MCF 10A (cell line): ENCODE data around the gene IGFBP3. TPM values are rescaled to one million over a fixed set of nuclear protein-coding genes. Genes with fewer than 3 reads are reported as not detected.
"Not testable (repeated sequence)": the region's sequence is repeated elsewhere in the genome, so short reads cannot be mapped to it uniquely, and the experiment has no call there.

Source experiments
- BruUV-seq: library from RNA; stranded (reverse); fragments of 400-500 nt; replicated peaks from 2 replicates; lab custom pipeline; 2021; lab: Mats Ljungman, UMichigan
- CTCF ChIA-PET: fragments of 300-600 bp; sonication (Branson Sonifier 250); formaldehyde crosslinking; extraction: SDS; loops from one replicate; lab custom pipeline; 2021; ENCODE audit warnings: antibody characterized with exemption, inconsistent platforms; lab: Yijun Ruan, JAX
- POLR2A ChIA-PET: fragments of 300-600, 350-650 bp; sonication (Branson Sonifier 250); formaldehyde crosslinking; extraction: SDS; loops from one replicate; lab custom pipeline; 2020; ENCODE audit warnings: antibody characterized with exemption, inconsistent platforms; lab: Yijun Ruan, JAX
- DNase-seq: peaks from one replicate; pipeline ENCODE4 v3.0.0-alpha.2; 2018; ENCODE audit not compliant: unreplicated experiment
- H3K27ac Mint-ChIP-seq: one replicate; pipeline ENCODE4 v1.8.0; 2022; ENCODE audit warnings: mild to moderate bottlenecking, low read depth, mixed read lengths; ENCODE audit not compliant: unreplicated experiment
- H3K27me3 Mint-ChIP-seq: one replicate; pipeline ENCODE4 v1.8.0; 2022; ENCODE audit warnings: mixed read lengths; ENCODE audit not compliant: insufficient read depth, unreplicated experiment
- H3K36me3 Mint-ChIP-seq: one replicate; pipeline ENCODE4 v1.8.0; 2022; ENCODE audit warnings: mild to moderate bottlenecking, moderate library complexity, mixed read lengths; ENCODE audit not compliant: insufficient read depth, unreplicated experiment
- H3K4me1 Mint-ChIP-seq: one replicate; pipeline ENCODE4 v1.8.0; 2022; ENCODE audit warnings: mixed read lengths; ENCODE audit not compliant: insufficient read depth, unreplicated experiment
- H3K4me3 Mint-ChIP-seq: one replicate; pipeline ENCODE4 v1.8.0; 2022; ENCODE audit warnings: mild to moderate bottlenecking, moderate library complexity, mixed read lengths; ENCODE audit not compliant: unreplicated experiment
- H3K9me3 Mint-ChIP-seq: one replicate; pipeline ENCODE4 v1.8.0; 2022; ENCODE audit warnings: mixed read lengths; ENCODE audit not compliant: unreplicated experiment
- intact Hi-C: fragments of 100-400 bp; cut with micrococcal nuclease; formaldehyde crosslinking; loops from 2 replicates; pipeline ENCODE4 v1.14.1; 2022
- total RNA-seq: library from RNA; stranded (reverse); gene quantifications from 2 replicates; pipeline ENCODE4 v1.2.3, GENCODE V29; 2022
- TF ChIP-seq, protein P1 (sequence below): fragments of 200-600 bp; IDR thresholded peaks from one replicate; pipeline ENCODE4 v1.8.0; 2022; ENCODE audit warnings: antibody characterized with exemption, mild to moderate bottlenecking; ENCODE audit not compliant: unreplicated experiment

The IGFBP3 gene
- total RNA-seq, 1 experiment from 2014 or later: 42.9 TPM

DNA sequence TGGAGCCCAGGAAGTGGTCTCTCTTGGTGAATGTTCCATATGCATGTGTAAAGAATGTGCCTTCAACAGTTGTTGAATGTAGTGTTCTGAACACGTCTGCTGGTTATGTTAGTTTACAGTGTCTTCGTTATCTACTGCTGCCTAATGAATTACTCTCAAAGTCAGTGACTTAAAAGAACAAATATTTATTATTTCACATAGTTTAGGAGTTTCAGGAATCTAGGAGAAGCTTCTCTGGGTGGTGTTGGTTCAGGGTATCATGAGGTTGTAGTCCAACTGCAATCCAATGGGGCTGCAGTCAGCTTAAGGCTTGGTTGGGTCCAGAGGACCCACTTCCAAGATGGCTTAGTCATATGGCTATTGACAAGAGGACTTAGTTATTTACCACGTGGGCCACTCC is 36.6 kb upstream of the IGFBP3 start:
- TF ChIP-seq, protein P1, sequence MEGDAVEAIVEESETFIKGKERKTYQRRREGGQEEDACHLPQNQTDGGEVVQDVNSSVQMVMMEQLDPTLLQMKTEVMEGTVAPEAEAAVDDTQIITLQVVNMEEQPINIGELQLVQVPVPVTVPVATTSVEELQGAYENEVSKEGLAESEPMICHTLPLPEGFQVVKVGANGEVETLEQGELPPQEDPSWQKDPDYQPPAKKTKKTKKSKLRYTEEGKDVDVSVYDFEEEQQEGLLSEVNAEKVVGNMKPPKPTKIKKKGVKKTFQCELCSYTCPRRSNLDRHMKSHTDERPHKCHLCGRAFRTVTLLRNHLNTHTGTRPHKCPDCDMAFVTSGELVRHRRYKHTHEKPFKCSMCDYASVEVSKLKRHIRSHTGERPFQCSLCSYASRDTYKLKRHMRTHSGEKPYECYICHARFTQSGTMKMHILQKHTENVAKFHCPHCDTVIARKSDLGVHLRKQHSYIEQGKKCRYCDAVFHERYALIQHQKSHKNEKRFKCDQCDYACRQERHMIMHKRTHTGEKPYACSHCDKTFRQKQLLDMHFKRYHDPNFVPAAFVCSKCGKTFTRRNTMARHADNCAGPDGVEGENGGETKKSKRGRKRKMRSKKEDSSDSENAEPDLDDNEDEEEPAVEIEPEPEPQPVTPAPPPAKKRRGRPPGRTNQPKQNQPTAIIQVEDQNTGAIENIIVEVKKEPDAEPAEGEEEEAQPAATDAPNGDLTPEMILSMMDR: no peak
- ChIA-PET POLR2A (no interaction called here), CTCF (no interaction called here)
- Mint-ChIP-seq H3K4me3 (no peak overlapping the region), H3K36me3 (no peaks in the 10 kb centered on the region), H3K27ac (no peak overlapping the region), H3K4me1 (no peaks in the 10 kb centered on the region), H3K27me3 (no peaks in the 10 kb centered on the region), H3K9me3 (no peaks in the 10 kb centered on the region)
- no peak for DNase-seq
- BruUV-seq: no TSS peak
- intact Hi-C loops: no loop called here

DNA sequence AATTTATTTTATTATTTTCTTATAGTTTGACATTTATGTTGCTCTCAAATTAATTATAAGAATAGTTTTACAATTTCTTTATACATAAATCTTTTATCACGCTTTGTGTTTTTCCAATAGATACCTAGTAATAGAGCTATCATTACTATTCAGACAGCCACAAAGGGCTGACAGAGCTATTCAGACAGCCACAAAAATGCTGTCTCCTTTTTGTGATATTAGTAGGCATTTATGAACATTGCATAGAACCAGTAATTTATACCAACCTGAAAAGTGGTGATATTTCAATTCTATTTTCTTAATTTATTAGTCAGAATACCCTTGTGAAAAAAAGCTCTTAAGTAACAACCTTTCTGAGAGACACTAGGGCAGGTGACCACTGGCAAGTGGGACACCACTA is 34.2 kb upstream of the IGFBP3 start:
- Mint-ChIP-seq H3K27me3 (no peaks in the 10 kb centered on the region), H3K4me1 (no peaks in the 10 kb centered on the region), H3K27ac (no peak overlapping the region), H3K9me3 (peaks cover 2% of the 10 kb centered on the region), H3K36me3 (no peaks in the 10 kb centered on the region), H3K4me3 (no peak overlapping the region)
- CTCF ChIA-PET: interaction anchor here (0.7 to 1.1 kb wide), 2 partner anchors 963 to 1006 kb away, joined by 3 read pairs; no protein-coding TSS in a partner anchor
- TF ChIP-seq, protein P1: no peak
- DNase-seq: no peak
- POLR2A ChIA-PET: interaction anchor here (0.7 kb wide), 1 partner anchor 1245 kb away, joined by 3 read pairs; no protein-coding TSS in a partner anchor
- BruUV-seq: no TSS peak
- intact Hi-C loops: no loop called here

DNA sequence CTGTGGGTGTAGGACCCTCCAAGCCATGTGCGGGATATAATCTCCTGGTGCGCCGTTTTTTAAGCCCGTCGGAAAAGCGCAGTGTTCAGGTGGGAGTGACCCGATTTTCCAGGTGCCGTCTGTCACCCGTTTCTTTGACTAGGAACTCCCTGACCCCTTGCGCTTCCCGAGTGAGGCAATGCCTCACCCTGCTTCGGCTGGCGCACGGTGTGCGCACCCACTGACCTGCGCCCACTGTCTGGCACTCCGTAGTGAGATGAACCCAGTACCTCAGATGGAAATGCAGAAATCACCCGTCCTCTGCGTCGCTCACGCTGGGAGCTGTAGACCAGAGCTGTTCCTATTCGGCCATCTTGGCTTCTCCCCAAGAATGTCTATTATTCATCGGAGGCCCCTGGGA is 32.0 kb upstream of the IGFBP3 start:
- CTCF ChIA-PET: interaction anchor here (0.6 kb wide), 1 partner anchor 708 kb away, joined by 3 read pairs; no protein-coding TSS in a partner anchor
- H3K27ac Mint-ChIP-seq, H3K9me3 Mint-ChIP-seq, BruUV-seq, POLR2A ChIA-PET, intact Hi-C loops, H3K36me3 Mint-ChIP-seq, H3K4me3 Mint-ChIP-seq, H3K4me1 Mint-ChIP-seq, H3K27me3 Mint-ChIP-seq, DNase-seq: not testable (repeated sequence)

DNA sequence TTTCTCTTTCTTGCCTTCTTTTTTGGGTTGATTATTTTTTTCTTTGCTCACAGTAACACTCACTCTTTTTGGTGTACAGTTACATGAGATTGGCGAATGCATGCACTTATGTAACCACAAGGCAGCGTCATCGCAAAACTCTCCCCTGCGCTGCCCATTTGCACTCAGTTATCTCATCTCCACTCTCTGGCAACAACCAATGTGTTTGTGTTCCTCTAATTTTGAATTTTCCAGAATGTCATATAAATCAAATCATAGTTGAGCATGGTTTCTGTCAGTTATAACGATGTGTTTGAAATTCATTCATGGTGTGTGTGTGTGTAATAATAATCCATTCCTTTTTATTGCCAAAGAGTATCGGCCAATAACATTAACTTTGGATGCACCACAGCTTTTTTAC is 23.0 kb upstream of the IGFBP3 start:
- POLR2A ChIA-PET: no interaction called here
- H3K4me3 Mint-ChIP-seq: no peak overlapping the region

More for the DNA sequence above, 23.0 kb upstream of the IGFBP3 start:
- intact Hi-C loops: no loop called here
- DNase-seq: no peak
- CTCF ChIA-PET: interaction anchor here (1.1 kb wide), 1 partner anchor 21 kb away, joined by 4 read pairs; no protein-coding TSS in a partner anchor
- Mint-ChIP-seq H3K36me3 (no peaks in the 10 kb centered on the region), H3K4me1 (no peaks in the 10 kb centered on the region), H3K27me3 (no peaks in the 10 kb centered on the region), H3K27ac (no peak overlapping the region), H3K9me3 (peaks cover 7% of the 10 kb centered on the region)
- no TSS peak for BruUV-seq
- TF ChIP-seq, protein P1: no peak
